Measurements from ENCODE around the gene ANXA1. TPM values are rescaled to one million over a fixed set of nuclear protein-coding genes. Genes with fewer than 3 reads are reported as not detected.

ANXA1 gene
- 826 and 1,064 TPM in 2 replicates for total RNA-seq (2014; rRNA removed; shearing (Covaris generic))

GRCh38 chr9:73151653-73152542 lies at the start of gene ANXA1:
Gene ANXA1, plus strand, starts transcription at chr9:73151865. Its CDS starts 6,671 bp downstream, at chr9:73158536.
- DNase-seq (ENCODE audit: low read depth) = peak; percentile 81

DNA sequence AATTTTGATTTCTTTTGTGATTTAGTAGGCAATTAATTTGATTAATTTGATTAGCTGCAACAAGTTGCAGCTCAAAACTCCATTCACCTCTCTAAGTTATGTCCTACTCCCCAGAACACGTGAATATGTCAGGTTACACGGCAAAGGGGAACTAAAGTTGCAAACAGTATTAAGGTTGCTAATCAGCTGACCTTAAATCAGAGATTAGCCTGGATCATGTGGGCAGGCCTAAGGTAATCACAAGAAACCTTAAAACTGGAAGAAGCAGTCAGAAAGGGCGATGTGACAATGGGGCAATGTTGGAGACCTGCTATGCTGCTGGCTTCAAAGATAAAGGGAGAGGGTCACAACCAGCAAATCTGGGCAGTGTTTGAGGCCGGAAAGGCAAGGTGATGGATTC lies 47.3 kb upstream of the ANXA1 start:
- no peak for DNase-seq (ENCODE audit: low read depth)

- no peak for DNase-seq (ENCODE audit: low read depth)
These were observed 46.7 kb upstream of the ANXA1 start for GRCh38 chr9:73104921-73105320.

- DNase-seq (ENCODE audit: low read depth) = peak; percentile 67
These were observed 44.1 kb upstream of the ANXA1 start for GRCh38 chr9:73107489-73108069.

GRCh38 chr9:73114058-73114457 lies 37.6 kb upstream of the ANXA1 start:
- no peak for DNase-seq (ENCODE audit: low read depth)

DNA sequence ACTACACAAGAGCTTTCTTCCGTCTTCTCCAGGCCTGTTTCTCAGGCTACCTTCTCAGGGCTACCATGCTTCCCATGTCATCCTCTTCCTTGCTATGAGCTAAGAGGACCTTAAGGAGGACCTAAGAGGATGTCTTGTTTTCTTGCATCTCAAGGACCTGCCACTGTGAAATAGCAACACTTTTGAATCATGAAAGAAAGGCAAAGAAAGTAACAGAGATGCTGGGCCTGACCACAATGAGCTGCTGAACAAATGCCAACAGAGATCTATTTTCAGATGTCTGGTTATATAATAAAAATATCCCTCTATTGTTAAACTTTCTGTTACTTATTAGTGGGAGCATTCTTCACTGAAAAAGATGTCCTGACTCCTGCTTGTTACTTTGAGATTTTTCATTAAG lies 36.7 kb upstream of the ANXA1 start:
- DNase-seq (ENCODE audit: low read depth) = no peak

DNA sequence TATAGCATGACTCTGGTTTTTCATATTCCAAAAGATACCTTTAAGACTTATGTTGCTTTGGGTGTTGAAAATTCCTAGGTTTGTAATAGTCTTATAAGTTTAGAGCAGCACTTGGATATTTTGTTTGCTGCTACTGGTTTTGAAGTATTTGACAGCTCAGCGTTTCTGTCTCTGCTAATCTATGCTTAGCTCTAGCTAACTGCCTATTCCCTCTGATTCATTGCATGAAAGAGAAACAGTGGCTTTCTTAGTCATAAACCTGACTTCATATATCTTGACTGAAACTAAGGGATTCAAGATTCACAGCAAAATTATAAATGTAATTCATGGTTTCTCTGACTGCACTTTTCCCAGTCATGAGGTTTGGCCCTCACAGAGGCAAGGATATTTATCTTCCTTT lies 35.6 kb upstream of the ANXA1 start:
- DNase-seq (ENCODE audit: low read depth) = peak; percentile 64

DNA sequence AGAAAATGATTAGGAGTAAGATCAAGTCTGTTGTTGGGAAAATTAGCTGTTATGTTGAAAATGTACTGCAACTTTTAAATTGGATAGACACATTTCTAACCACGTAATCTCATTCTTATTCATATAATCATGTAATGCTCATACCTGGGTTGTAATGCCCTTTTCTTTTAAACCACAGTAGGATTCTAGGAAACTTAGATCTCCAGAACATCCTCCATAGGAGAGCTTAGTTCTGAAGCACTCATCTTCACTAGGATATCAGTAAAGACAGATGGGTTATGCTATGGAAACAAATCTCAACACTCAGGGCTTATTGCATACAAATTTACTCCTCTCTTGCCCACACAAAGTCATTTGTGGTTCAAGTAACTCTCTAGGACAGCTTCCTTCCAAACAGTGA lies 34.8 kb upstream of the ANXA1 start:
- DNase-seq (ENCODE audit: low read depth) = no peak

DNA sequence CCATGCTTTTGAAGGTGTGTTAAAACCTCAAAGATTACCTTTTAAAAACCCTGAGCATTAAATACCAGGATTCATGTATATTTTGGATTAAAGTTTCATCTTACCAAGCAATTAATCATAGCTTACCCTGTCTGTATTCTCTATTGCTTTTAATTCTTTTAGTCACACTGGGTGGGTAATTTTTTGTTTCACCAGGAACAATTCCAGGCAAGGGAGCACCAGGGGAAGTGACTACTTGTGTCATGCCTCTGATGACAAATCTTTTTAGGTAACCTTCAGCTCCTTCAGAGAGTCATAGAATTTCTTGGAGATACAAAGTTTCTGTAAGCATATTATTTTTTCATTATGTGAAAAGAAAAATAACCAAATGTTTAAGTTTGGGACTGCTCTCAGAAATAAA lies 33.4 kb upstream of the ANXA1 start:
- DNase-seq (ENCODE audit: low read depth) = peak; percentile 44

- DNase-seq (ENCODE audit: low read depth) = peak; percentile 91
These were observed 32.6 kb upstream of the ANXA1 start for GRCh38 chr9:73118898-73119554.

DNA sequence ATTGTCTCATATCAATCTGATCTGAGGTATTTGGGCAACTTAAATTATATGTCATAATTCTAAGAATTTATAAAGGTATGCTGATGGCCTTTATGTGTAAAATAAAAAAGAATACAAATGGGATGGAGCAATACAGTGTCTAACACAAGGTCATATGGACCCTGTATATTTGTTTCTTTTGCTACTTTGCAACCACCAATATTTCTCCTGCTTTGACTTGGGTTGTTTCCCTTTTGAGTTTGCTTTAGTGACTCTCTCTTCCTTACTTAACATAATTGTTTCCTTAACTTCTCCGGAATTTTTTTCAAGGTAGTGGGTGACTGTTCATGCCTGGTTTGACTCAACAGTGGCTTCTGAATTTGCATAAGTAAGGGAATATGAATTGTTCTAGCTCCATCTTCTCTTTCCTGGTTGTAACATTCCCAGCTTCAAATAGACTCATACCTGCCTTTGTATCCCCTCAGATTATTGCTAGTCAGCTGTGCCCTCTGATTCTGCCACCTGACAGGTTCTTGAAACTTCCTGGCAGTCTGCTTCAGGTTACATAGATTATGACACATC lies 30.2 kb upstream of the ANXA1 start:
- DNase-seq (ENCODE audit: low read depth) = no peak

DNA sequence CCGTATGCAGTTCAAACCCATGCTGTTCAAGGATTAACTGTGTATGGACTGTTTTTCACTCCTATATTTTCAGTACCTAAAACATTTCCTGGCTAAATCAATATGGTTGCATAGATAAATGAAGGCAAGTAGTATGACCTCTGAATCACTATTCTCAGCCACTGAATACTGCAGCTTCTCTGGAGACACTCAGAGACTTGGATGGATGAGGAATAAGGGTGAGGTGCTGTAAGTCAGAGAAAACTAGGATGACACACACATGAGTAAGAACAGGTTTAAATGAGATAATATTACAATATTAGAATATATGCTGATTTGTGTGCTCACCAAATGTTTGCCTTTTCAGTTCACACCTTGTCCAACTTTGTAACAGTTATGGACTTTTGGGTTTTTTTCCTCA lies 26.0 kb upstream of the ANXA1 start:
- DNase-seq (ENCODE audit: low read depth) = no peak

GRCh38 chr9:73129941-73130685 lies 21.6 kb upstream of the ANXA1 start:
- DNase-seq (ENCODE audit: low read depth) = no peak

DNA sequence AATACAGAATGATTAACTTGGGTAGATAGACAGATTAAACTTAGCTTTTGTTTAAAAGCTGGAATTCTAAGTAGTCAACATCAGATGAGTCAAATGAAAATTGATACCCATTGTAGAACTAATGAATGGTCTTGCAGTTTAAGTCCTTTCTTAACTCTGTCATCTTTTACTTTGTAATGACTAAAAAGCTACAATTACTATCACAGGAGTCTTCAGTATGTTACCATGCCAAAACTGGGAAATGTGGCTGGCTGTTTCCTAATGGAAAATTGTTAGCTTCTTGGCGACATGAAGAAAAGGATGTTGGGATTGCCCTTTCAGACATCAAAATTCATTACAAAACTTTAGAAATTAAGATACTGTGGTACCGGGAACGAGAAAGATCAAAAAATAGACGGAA lies 20.2 kb upstream of the ANXA1 start:
- no peak for DNase-seq (ENCODE audit: low read depth)

DNA sequence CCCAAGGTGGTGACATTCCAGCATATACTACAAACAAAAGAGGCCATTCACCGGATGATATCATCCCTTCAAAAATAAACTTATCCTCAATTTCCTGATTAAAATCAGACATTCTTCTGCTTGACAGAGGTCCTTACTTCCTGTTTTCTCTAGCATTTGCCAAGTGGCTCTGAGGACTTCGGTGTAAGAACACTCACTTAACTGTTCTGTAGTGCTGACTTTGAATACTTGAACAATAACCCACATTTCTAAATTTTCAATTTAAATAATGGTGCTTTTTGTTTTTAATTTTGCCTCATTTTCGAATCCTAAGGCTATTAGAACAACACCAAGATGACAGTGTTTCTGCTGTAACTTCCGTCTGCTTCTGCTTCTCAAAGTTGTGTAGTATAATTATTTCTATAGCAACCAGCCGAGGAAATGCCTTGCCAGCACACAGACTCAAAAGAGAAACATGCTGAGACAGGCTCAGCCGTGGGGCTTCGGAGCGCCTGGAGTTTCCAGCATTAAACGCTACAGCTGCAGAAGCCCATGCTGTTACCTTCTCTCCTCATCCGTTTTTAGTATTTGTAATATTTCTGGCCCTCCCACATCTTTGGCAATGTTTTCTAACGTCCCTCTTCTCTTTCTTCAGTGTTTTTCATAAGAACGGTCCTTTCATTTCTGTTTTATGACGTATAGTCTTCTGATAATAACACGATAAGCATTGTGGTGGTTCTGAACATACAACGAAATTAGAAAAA lies 19.5 kb upstream of the ANXA1 start:
- peak; percentile 90 for DNase-seq (ENCODE audit: low read depth)

DNA sequence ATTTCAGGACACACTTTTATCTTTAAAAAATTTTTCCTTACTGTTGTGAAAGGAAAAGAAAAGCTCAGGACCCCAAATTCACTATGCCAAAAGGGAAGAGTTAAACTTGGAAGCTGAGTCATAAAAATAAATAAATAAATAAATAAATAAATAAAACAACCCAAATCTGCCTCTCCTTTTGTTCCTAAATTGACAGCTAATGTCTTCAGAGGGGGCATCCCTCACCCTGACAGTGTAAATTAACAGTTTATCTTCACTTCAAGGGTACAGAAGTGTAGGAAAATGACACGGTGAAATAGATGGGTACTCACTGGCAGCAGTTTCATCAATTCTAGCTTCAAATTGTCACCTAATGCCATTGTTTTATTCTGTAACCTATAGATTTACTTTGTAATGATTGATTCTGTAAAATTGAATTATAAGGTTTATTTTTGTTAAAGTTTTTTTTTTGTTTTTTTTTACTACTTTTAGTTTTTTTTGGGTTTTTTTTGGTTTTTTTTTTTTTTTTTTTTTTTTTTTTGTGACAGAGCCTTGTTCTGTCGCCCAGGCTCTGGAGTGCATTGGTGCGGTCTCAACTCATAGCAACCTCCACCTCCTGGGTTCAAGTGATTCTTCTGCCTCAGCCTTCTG lies 18.5 kb upstream of the ANXA1 start:
- no peak for DNase-seq (ENCODE audit: low read depth)

DNA sequence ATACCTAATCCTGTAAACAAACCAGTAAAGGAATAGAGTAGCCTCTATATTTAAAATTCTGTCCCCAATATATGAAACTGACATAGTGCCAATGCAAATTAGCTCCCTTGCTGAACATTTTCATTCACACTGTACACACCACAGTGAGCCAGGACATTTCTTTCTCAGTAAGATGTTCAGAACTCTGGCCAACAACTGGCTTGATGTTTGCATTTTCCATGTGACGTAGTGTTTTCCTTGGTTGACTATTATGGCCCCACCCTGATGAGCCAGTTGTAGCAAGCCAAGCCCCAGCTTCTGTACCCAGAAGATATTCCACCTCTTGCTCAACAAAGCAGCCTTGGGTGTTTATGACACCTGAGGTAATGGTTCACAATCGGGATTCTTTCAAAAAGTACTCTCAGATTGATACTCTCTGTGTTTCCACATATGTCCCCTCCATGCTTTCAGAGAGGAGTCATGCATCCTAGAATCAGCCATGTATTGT lies 17.7 kb upstream of the ANXA1 start:
- peak; percentile 49 for DNase-seq (ENCODE audit: low read depth)

DNA sequence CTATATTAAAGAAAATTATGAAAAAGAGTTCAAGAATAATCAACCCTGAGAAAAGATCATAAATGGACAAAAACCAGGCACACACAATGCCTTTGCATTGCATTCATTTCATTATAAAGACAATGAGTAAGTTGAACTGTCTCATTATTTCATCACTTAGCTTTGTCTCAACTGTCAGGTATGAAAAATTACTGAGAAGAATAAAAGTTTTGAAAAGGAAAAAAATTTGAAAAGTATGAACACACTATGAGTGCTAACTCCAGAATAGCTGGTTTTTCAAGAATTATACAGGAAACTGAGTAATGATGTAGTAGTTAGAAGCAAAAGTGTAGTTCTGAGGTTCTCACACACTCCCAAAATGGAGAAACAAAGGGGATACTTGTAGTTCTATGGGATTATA lies 16.3 kb upstream of the ANXA1 start:
- no peak for DNase-seq (ENCODE audit: low read depth)

DNA sequence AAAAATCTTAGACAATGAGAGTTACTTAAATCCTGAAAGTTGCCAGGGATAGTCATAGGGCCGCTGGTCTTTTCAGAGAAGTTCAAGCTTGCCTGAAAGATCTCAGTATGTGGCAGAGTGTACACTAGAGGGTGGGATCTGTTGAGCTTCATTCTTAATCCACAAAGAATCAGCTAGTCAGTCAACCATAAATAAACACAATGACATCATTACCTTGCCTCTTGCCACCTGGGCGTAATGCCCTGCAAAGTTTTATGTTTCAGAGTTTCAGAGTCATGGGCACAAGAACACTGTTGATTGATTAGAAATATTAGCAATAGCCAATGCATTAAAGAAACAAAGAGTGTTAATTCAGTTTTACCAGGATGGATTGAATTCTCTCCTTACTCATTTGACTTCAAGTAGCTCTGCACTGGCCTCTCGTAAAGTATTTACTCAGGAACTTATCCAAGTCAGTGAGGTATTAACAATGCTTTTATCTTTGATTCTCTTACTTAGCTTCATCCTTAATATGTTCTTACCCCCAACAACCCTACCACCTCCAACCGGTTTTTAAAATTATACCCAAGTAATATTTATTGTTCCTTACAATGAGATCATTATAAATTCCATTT lies 14.3 kb upstream of the ANXA1 start:
- peak; percentile 70 for DNase-seq (ENCODE audit: low read depth)

GRCh38 chr9:73137914-73138313 lies 13.8 kb upstream of the ANXA1 start:
- DNase-seq (ENCODE audit: low read depth) = no peak
